Kasumi-1 (cell line): Measurements from ENCODE around the gene TMEM143.
A peak's percentile ranks its signal among the peaks of the same experiment; 100 is the strongest.
"Not testable (repeated sequence)": the region's sequence is repeated elsewhere in the genome, so short reads cannot be mapped to it uniquely, and the experiment has no call there.

Source experiments
- DNase-seq, 2 experiments: peaks; one replicate each; lab custom pipeline; 2025; lab: John Stamatoyannopoulos, UW

Gene TMEM143

GRCh38 chr19:48363810-48364597 is at the start of gene TMEM143, which contains the start of gene SYNGR4:
TMEM143 (minus strand) TSS chr19:48363940; CDS start chr19:48363920, 20 bp downstream.
SYNGR4 (plus strand) TSS chr19:48364367; CDS start chr19:48365843, 1,476 bp downstream.
- DNase-seq = peak; percentile 98

GRCh38 chr19:48405850-48406249 is 42.1 kb upstream of the TMEM143 start:
- no peak for DNase-seq

- no peak for DNase-seq
Measured at GRCh38 chr19:48405010-48405659, 41.4 kb upstream of the TMEM143 start.

- peak; percentile 85 to 87 for DNase-seq
Measured at GRCh38 chr19:48403606-48404005, 39.9 kb upstream of the TMEM143 start.

- DNase-seq = no peak
Measured at GRCh38 chr19:48401287-48401686, 37.5 kb upstream of the TMEM143 start.

- no peak for DNase-seq
Measured at GRCh38 chr19:48400018-48400742, 36.4 kb upstream of the TMEM143 start.

- no peak for DNase-seq
Measured at GRCh38 chr19:48398375-48399235, 34.9 kb upstream of the TMEM143 start.

- DNase-seq = no peak
Measured at GRCh38 chr19:48398102-48398374, 34.3 kb upstream of the TMEM143 start.

GRCh38 chr19:48397263-48398101 is 33.7 kb upstream of the TMEM143 start:
- no peak for DNase-seq

- no peak for DNase-seq
Measured at GRCh38 chr19:48396824-48397176, 33.1 kb upstream of the TMEM143 start.

- no peak for DNase-seq
Measured at GRCh38 chr19:48396016-48396823, 32.5 kb upstream of the TMEM143 start.

GRCh38 chr19:48395499-48395898 is 31.8 kb upstream of the TMEM143 start:
- DNase-seq = no peak

GRCh38 chr19:48395170-48395455 is 31.4 kb upstream of the TMEM143 start:
- no peak for DNase-seq

GRCh38 chr19:48394331-48395169 is 30.8 kb upstream of the TMEM143 start:
- peak in 1 of 2 experiments; percentile 3 for DNase-seq

GRCh38 chr19:48393559-48394330 is 30.0 kb upstream of the TMEM143 start, which contains the start of gene GRIN2D:
GRIN2D (plus strand) TSS chr19:48393668; CDS start chr19:48398393, 4,725 bp downstream.
- peak; percentile 10 to 13 for DNase-seq

- DNase-seq = no peak
Measured at GRCh38 chr19:48392860-48393558, 29.3 kb upstream of the TMEM143 start.

GRCh38 chr19:48392006-48392344 is 28.2 kb upstream of the TMEM143 start:
- not testable (repeated sequence) for DNase-seq
